Stomach smooth muscle (tissue), 2 donors: ENCODE measurements around the gene RBM4.
"Not testable (repeated sequence)": the region's sequence is repeated elsewhere in the genome, so short reads cannot be mapped to it uniquely, and the experiment has no call there.

ENCODE experiments used
- H3K27ac ChIP-seq: one replicate; pipeline ENCODE4 v1.7.0; 2013; ENCODE audit warnings: mild to moderate bottlenecking, low read length, inconsistent platforms
- H3K27me3 ChIP-seq, 2 donors: one replicate each; pipeline ENCODE4 v1.7.0; 2013; ENCODE audit warnings: low read length in 2 of 2; ENCODE audit not compliant: insufficient read depth in 2 of 2, control insufficient read depth in 1 of 2
- H3K36me3 ChIP-seq, 2 donors: one replicate each; pipeline ENCODE4 v1.7.0; 2013; ENCODE audit warnings: low read length in 2 of 2; ENCODE audit not compliant: control insufficient read depth in 2 of 2, insufficient read depth in 2 of 2
- H3K4me1 ChIP-seq: one replicate; pipeline ENCODE4 v1.7.0; 2013; ENCODE audit warnings: low read length; ENCODE audit not compliant: control insufficient read depth, insufficient read depth
- H3K4me3 ChIP-seq, 2 donors: one replicate each; pipeline ENCODE4 v1.7.0; 2013; ENCODE audit warnings: low read length in 2 of 2
- H3K9ac ChIP-seq, 2 donors: one replicate each; pipeline ENCODE4 v1.7.0; 2013; ENCODE audit warnings: low read length in 2 of 2, mild to moderate bottlenecking in 1 of 2
- H3K9me3 ChIP-seq, 2 donors: one replicate each; pipeline ENCODE4 v1.7.0; 2013; ENCODE audit warnings: low read length in 2 of 2; ENCODE audit not compliant: control insufficient read depth in 2 of 2
- donor health status: healthy.
- donor health status: Pancreatic carcinoma.

Gene RBM4

DNA sequence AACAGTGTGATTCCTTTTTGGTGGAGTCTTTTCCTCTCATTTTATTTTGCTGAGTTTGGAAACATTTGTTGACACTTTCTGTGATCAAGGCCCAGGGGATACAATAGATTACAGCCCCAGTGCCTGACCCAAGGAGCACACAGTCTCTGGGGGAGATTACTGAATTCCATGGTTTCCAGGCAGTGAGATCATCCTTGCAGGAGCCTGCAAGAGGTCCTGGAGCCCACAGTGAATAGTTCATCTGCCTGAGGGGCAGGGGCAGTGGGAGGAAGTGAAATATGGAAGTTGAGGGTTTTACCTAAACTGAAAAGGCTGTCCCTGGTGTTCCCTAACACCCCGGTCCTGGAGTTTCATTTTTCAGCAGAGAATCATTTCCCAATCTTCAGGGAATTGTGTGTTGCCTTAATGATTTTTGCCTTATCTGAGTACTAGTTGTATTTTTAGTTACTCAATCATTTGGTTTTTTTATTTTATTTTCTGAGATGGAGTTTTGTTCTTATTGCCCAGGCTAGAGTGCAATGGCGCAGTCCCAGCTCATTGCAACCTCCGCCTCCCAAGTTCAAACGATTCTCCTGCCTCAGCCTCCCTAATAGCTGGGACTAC lies 37.8 kb upstream of the RBM4 start:
- Histone ChIP-seq H3K4me3 (no peak overlapping the region), H3K27me3 (no peaks in the 10 kb centered on the region), H3K36me3 (peaks cover 24 to 28% of the 10 kb centered on the region in 2 donors), H3K9ac (no peak overlapping the region), H3K9me3 (no peaks in the 10 kb centered on the region), H3K4me1 (peaks cover 7% of the 10 kb centered on the region), H3K27ac (no peak overlapping the region)

DNA sequence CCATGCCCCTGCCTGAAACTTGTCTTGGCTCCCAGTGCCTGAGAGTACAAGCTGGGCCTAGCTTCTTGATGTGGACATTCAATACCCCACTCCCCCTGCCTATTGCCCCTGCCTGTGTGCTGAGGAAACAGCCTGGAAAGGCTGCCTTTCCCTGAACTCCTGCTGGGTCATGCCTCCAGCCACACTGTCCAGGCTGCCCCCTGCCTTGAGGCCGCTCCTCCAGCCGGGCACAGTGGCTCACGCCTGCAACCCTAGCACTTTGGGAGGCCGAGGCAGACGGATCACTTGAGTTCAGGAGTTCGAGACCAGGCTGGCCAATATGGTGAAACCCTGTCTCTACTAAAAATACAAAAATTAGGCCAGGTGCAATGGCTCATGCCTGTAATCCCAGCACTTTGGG lies 35.4 kb upstream of the RBM4 start:
- Histone ChIP-seq H3K9ac (no peak overlapping the region), H3K4me3 (no peak overlapping the region), H3K27me3 (no peaks in the 10 kb centered on the region), H3K4me1 (peaks cover 18% of the 10 kb centered on the region), H3K36me3 (peaks cover 24 to 31% of the 10 kb centered on the region in 2 donors), H3K27ac (no peak overlapping the region), H3K9me3 (no peaks in the 10 kb centered on the region)

DNA sequence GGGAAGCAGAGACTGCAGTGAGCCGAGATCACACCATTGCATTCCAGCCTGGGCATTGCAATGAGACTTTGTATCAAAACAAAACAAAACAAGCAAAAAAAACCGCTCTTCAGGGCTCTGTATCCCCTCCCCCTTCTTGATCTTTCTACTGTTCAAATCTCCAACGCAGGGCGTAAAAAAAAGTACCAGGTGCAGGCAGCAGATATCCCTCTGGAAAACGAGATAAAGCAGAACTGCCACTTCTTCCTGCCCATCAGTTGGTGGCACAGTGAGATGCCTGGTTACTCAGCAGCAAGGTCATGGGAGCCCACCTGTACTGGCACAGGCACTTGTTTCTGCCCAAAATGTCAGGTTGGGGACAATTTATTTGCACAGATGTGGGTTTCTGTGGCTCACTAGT lies 34.3 kb upstream of the RBM4 start:
- Histone ChIP-seq H3K9ac (no peak overlapping the region), H3K9me3 (no peaks in the 10 kb centered on the region), H3K27me3 (no peaks in the 10 kb centered on the region), H3K36me3 (peaks cover 21 to 31% of the 10 kb centered on the region in 2 donors), H3K4me3 (no peak overlapping the region), H3K27ac (no peak overlapping the region), H3K4me1 (peaks cover 19% of the 10 kb centered on the region)

DNA sequence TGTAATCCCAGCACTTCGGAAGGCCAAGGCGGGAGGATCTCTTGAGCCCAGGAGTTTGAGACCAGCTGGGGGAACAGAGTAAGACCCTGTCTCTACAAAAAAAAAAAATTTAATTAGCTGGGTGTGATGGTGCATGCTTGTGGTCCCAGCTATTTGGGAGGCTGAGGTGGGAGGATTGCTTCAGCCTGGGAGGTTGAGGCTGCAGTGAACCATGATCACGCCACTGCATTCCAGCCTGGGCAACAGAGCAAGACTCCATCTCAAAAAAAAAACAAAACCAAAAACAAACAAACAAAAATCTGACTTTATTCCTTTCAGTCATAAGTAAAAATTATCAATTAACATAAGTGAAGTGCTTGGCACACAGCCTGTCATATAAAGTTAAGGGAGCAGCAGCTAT lies 31.9 kb upstream of the RBM4 start:
- not testable (repeated sequence) for H3K4me3 ChIP-seq, H3K9me3 ChIP-seq, H3K9ac ChIP-seq, H3K27me3 ChIP-seq
- Histone ChIP-seq H3K4me1 (peaks cover 19% of the 10 kb centered on the region), H3K27ac (peak overlapping the region; percentile 86), H3K36me3 (peaks cover 13 to 18% of the 10 kb centered on the region in 2 donors)

DNA sequence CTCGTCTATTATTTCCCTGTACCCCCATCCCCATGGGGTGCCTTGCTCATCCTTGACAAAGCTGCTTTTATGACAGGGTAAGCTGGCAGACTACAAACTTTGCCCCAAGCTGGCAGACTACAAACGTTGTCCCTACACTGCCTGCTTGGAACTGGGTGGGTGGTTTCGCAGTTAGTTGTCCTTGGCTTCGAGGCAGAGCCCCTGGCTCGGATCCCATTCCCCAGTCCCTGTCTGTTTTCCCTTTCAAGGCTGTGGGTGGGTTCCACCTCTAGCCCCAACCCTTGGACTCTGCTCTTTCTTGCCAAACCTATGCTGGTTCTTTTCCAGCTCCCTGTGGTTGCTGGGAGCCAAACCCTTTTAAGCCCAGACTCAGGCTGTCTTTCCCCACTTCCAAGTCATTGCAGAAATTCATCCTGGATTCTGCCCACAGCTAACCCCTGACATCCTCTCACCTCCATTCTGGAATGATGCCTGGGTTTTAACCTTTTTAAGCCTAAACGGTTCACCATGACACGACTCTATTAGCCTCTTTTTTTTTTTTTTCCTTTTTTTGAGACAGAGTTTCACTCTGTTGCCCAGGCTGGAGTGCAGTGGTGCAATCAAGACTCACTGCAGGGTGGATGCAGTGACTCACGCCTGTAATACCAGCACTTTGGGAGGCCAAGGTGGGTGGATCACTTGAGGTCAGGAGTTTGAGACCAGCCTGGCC lies 31.2 kb upstream of the RBM4 start:
- peak overlapping the region; percentile 86 for H3K27ac ChIP-seq
- peaks cover 11 to 18% of the 10 kb centered on the region in 2 donors for H3K36me3 ChIP-seq
- no peaks in the 10 kb centered on the region for H3K27me3 ChIP-seq
- H3K4me1 ChIP-seq: peaks cover 14% of the 10 kb centered on the region
- H3K9ac ChIP-seq: no peak overlapping the region
- H3K4me3 ChIP-seq: no peak overlapping the region
- H3K9me3 ChIP-seq: no peaks in the 10 kb centered on the region

DNA sequence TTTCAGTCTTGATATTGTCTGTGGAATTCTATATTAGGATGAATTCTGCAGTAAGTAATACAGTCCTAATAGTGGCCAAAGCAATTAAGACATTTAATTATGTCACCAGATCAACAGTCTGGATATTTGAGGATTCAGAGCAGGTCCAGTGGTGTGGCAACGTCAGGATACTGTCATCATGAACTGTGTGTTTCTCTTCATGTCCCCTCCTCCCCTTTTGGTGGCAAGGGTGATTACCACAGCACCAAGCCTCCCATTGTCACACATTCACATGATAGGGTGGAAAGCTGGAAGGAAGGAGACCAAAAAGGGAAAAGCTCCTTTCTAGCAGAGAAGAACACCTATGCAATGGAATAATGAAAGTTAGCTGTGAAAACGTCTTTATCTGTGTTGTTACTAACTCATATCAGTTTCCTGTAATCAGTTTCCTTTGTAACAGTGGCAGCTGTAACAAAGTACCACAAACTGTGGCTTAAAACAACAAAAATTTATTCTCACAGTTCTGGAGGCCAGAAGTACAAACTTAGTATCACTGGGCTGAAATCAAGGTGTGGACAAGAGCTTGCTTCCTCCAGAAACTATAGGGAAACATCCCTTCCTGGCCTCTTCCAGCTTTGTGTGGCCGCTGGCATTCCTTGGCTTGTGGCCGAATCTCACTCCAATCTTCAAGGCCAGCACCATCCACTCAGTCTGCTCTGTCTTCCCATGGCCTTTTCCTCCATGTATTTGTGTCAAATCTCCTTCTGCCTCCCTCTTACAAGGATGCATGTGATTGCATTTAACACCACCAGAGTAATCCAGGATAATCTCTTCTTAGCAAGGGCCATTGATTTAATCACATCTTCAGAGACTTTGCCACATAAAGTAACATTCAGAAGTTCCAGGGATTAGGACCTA lies 28.5 kb upstream of the RBM4 start:
- no peak overlapping the region for H3K9ac ChIP-seq
- no peak overlapping the region for H3K4me3 ChIP-seq
- no peak overlapping the region for H3K27ac ChIP-seq
- peaks cover 0 to 11% of the 10 kb centered on the region in 2 donors for H3K36me3 ChIP-seq
- H3K9me3 ChIP-seq: no peaks in the 10 kb centered on the region
- H3K27me3 ChIP-seq: no peaks in the 10 kb centered on the region
- H3K4me1 ChIP-seq: peaks cover 13% of the 10 kb centered on the region

DNA sequence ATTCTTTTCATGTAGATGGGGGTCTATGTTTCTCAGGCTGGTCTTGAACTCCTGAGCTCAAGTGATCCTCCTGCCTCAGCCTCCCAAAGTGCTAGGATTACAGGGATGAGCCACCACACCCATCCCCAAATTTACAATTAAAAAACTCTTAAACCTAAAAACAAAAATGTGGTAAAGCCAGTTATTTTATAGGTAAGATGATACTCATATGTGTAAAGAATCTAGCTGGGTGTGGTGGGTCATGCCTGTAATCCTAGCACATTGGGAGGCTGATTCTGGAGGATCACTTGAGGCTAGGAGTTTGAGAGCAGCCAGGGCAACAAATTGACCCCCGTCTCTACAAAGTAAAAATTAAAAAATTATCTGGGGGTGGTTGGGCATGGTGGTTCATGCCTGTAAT lies 26.0 kb upstream of the RBM4 start:
- no peak overlapping the region for H3K27ac ChIP-seq
- no peaks in the 10 kb centered on the region for H3K9me3 ChIP-seq
- H3K4me3 ChIP-seq: no peak overlapping the region
- H3K36me3 ChIP-seq: no peaks in the 10 kb centered on the region
- H3K4me1 ChIP-seq: peaks cover 10% of the 10 kb centered on the region
- H3K9ac ChIP-seq: no peak overlapping the region
- no peaks in the 10 kb centered on the region for H3K27me3 ChIP-seq

DNA sequence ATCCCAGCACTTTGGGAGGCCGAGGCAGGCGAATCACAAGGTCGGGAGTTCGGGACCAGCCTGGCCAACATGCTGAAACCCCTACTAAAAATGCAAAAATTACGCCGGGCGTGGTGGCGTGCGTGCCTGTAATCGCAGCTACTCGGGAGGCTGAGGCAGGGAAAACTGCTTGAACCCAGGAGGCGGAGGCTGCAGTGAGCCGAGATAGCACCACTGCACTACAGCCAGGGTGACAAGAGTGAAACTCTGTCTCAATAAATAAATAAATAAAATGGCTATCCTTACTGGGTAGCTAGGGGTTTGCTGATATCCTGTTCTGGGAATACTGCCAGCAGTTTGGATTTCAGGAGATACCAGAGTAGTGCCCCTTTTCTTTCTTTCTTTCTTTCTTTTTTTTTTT lies 24.4 kb upstream of the RBM4 start:
- peaks cover 18% of the 10 kb centered on the region for H3K4me1 ChIP-seq
- H3K36me3 ChIP-seq: no peaks in the 10 kb centered on the region
- no peak overlapping the region for H3K9ac ChIP-seq
- H3K9me3 ChIP-seq: no peaks in the 10 kb centered on the region
- H3K4me3 ChIP-seq: no peak overlapping the region
- H3K27me3 ChIP-seq: no peaks in the 10 kb centered on the region
- no peak overlapping the region for H3K27ac ChIP-seq

DNA sequence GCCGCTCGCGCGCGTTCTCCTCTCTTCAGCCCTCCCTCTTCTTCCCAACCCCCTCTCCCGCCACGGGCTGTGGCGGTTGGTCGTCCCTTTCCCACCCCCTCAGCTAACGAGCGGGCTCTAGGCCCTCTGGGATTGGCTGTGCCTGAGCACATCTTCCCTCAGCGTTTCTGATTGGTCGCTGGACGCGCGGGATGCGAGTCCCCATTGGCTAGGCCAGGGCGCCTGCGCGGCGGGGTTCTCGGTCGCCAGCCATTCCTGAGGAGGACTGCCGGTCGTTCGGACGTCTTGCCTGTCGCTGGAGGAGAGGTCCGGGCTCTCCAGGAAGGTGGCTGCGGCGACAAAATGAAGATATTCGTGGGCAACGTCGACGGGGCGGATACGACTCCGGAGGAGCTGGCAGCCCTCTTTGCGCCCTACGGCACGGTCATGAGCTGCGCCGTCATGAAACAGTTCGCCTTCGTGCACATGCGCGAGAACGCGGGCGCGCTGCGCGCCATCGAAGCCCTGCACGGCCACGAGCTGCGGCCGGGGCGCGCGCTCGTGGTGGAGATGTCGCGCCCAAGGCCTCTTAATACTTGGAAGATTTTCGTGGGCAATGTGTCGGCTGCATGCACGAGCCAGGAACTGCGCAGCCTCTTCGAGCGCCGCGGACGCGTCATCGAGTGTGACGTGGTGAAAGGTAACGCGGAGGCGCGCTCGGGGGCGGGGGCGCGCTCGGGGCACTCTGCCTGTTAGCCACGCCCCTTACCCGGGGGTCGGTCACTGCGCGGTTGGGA lies 21.9 kb upstream of the RBM4 start, which contains the start of gene RBM14:
Gene RBM14 (plus strand): TSS at position 252 of the 776 bp plus-strand sequence. CDS start 91 bp downstream, at position 343.
- Histone ChIP-seq H3K4me3 (peak within 1 kb of the TSS; percentile 99), H3K4me1 (peaks cover 31% of the 10 kb centered on the region), H3K9me3 (no peaks in the 10 kb centered on the region), H3K27ac (peak within 1 kb of the TSS; percentile 97), H3K9ac (peak within 1 kb of the TSS; percentile 97 to 99), H3K27me3 (no peaks in the 10 kb centered on the region), H3K36me3 (peaks cover 0 to 2% of the 10 kb centered on the region in 2 donors)

DNA sequence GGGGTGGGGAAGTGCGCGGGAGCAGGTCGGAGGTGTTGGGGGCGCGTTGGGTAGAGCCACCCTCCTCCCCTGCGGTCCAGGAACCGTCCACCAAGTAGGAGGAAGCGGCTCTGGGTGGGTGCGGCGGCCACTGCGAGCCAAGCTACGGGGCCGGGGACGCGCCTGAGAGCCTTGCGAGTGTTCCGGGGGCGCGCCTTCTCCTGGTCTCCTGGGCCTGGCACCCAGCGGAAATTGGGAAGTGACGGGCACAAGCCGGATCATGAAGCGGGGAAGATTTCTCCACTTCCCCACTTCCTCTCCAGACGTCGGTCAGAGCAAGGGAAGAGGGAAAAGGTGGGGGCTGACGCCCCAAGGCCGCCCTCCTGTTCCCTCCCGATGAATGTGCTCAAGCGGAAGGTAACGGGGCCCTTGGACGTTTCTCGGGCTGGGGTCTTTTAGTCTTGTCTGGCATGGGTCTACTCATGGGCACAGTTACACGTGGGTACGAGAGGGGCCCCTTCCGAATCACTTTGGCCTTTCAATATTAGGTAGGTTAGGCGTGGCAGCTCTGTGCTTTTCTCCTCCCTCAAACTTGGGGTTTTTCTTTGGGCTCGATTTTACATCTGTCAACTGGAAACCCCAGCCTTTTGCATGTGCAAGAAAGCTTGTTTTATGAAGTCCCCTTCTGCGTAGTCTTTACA lies 21.2 kb upstream of the RBM4 start:
- Histone ChIP-seq H3K9ac (peak overlapping the region; percentile 97 to 99), H3K36me3 (peaks cover 0 to 2% of the 10 kb centered on the region in 2 donors), H3K27ac (peak overlapping the region; percentile 97), H3K4me3 (peak overlapping the region; percentile 99), H3K27me3 (no peaks in the 10 kb centered on the region), H3K4me1 (peaks cover 36% of the 10 kb centered on the region), H3K9me3 (no peaks in the 10 kb centered on the region)
